Fibroblast of the conjunctiva (primary cell): ENCODE results near the gene MTTP.

Source experiments
- DNase-seq: peaks from one replicate; pipeline ENCODE4 v3.0.0-alpha.2; 2010; ENCODE audit warnings: low read depth

Gene MTTP

DNA sequence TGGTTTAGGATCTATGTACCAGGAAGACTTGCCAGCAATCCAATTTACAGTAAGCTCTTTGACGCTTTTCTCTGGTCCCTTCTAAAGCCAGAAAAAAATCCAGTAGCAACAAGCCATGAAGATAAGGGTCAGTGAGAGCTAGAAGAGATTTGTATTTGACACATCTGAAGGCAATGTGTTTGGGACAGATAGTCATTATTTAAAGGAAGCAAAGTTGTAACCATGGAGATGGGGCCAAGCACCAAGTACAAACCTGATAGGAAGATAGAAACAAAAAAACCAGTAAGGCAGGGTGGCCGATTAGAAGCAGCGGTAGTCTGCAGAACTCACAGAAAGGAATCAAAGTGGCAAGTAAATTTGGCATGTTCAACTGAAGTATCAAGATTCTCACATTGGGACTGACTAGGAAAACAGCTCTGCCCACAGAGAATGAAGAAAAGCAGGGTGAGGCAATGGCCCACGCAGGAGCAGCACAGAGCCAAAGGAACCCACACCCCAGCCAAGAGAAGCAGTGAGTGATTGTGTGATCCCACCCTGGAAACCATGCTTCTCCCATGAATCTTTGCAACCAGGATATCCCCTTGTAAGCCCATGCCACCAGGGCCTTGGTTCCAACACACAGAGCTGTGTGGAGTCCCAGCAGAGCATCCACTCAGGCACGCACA, 95.9 kb downstream of the MTTP start:
- DNase-seq = no peak
